HepG2 (cell line): ENCODE data around the gene ABHD4. TPM values are rescaled to one million over a fixed set of nuclear protein-coding genes. Genes with fewer than 3 reads are reported as not detected.

Source experiments
- AFF4 ChIP-seq: sonication (generic); formaldehyde crosslinking; IDR thresholded peaks from 2 replicates; pipeline ENCODE4 v1.4.0; 2020; ENCODE audit warnings: missing genetic modification reagents
- BRD4 ChIP-seq: sonication (generic); formaldehyde crosslinking; IDR thresholded peaks from 2 replicates; pipeline ENCODE4 v1.4.0; 2020; ENCODE audit warnings: missing genetic modification reagents
- DBP ChIP-seq: sonication (generic); formaldehyde crosslinking; IDR thresholded peaks from 2 replicates; pipeline ENCODE4 v1.4.0; 2020; ENCODE audit warnings: missing genetic modification reagents; ENCODE audit errors: not compliant biosample characterization
- DNMT1 ChIP-seq: sonication (generic); formaldehyde crosslinking; IDR thresholded peaks from 2 replicates; pipeline ENCODE4 v1.5.1; 2020; ENCODE audit warnings: mild to moderate bottlenecking, missing genetic modification reagents
- GPBP1L1 ChIP-seq: sonication (generic); formaldehyde crosslinking; IDR thresholded peaks from 2 replicates; pipeline ENCODE4 v1.5.0; 2020; ENCODE audit warnings: mild to moderate bottlenecking, missing genetic modification reagents
- HNRNPL ChIP-seq: fragments of 200-400 bp; formaldehyde crosslinking; IDR thresholded peaks from 2 replicates; pipeline ENCODE4 v1.6.1; 2017; ENCODE audit warnings: mild to moderate bottlenecking, low read depth, low read length
- MIER2 ChIP-seq: IDR thresholded peaks from 2 replicates; pipeline ENCODE4 v1.6.1; 2016; ENCODE audit warnings: missing biosample characterization, missing genetic modification reagents
- RAD21 ChIP-seq: fragments of 450-650 bp; formaldehyde crosslinking; IDR thresholded peaks from 2 replicates; pipeline ENCODE4 v1.5.0; 2020; ENCODE audit warnings: mild to moderate bottlenecking
- SALL1 ChIP-seq: sonication (generic); formaldehyde crosslinking; IDR thresholded peaks from 2 replicates; pipeline ENCODE4 v1.8.0; 2022; ENCODE audit warnings: mild to moderate bottlenecking, missing genetic modification reagents
- SP2 ChIP-seq: sonication (generic); formaldehyde crosslinking; IDR thresholded peaks from 2 replicates; pipeline ENCODE4 v1.5.1; 2020; ENCODE audit warnings: mild to moderate bottlenecking, missing genetic modification reagents
- WIZ ChIP-seq: sonication (generic); formaldehyde crosslinking; IDR thresholded peaks from 2 replicates; pipeline ENCODE4 v1.5.1; 2020; ENCODE audit warnings: mild to moderate bottlenecking, missing genetic modification reagents
- YEATS2 ChIP-seq: sonication (generic); formaldehyde crosslinking; IDR thresholded peaks from 2 replicates; pipeline ENCODE4 v1.4.0; 2020; ENCODE audit warnings: missing genetic modification reagents, borderline replicate concordance
- ZNF142 ChIP-seq: sonication (generic); formaldehyde crosslinking; IDR thresholded peaks from 2 replicates; pipeline ENCODE4 v1.4.0; 2020; ENCODE audit warnings: missing genetic modification reagents
- ZNF24 ChIP-seq: fragments of 450-650 bp; IDR thresholded peaks from 2 replicates; pipeline ENCODE4 v1.6.1; 2017; ENCODE audit warnings: antibody characterized with exemption, mild to moderate bottlenecking
- polyA plus RNA-seq, 8 experiments: library from polyadenylated mRNA; depleted of rRNA in 3 of 8; stranded (reverse) in 7 of 8; unstranded in 1 of 8; fragments of >200 nt; fragmentation: Illumina TruSeq in 4 of 8; extraction: Trizol in 4 of 8; gene quantifications; 2 replicates each; pipeline versions ENCODE4 v1.2.1 to v1.2.3, GENCODE V29; 2011 to 2016; ENCODE audit warnings: low read depth in 4 of 8, missing spikeins in 1 of 8, mixed read lengths in 1 of 8; ENCODE audit not compliant: insufficient read depth in 1 of 8
- total RNA-seq, 5 experiments: library from RNA; depleted of rRNA; stranded (reverse); fragments of >200 nt; fragmentation: Illumina TruSeq; extraction: Trizol; gene quantifications; 2 replicates each; pipeline ENCODE4 v1.2.3, GENCODE V29; 2016; ENCODE audit warnings: low read depth in 1 of 5

The ABHD4 gene
- total and polyA plus RNA-seq, 2 of the 13 experiments (the other 11 are each of a cell fraction or from before 2014, with no cell fraction given): 16.1 to 47.5 TPM

GRCh38 chr14:22653012-22653621, 55.0 kb downstream of the ABHD4 start (continued):
- 0 out of 2 replicates have a peak, but pooled peaks have one; percentile 44 for TF ChIP-seq ZNF24
- no peak for TF ChIP-seq AFF4 (CRISPR knock-in tag)
- TF ChIP-seq RAD21 (CRISPR knock-in tag): peak; percentile 94
- no peak for TF ChIP-seq ZNF142
- TF ChIP-seq DNMT1 (CRISPR knock-in tag): no peak
- 0 out of 2 replicates have a peak, but pooled peaks have one; percentile 57 for TF ChIP-seq MIER2 (CRISPR knock-in tag)
- peak; percentile 61; the same call in 1 of the 2 replicates for TF ChIP-seq YEATS2 (CRISPR knock-in tag)
- no peak for TF ChIP-seq WIZ (CRISPR knock-in tag)
- TF ChIP-seq SALL1 (CRISPR knock-in tag): peak; percentile 79
- no peak for TF ChIP-seq DBP (CRISPR knock-in tag)
- TF ChIP-seq HNRNPL: no peak
- TF ChIP-seq SP2: no peak
- no peak for TF ChIP-seq BRD4
- TF ChIP-seq GPBP1L1 (CRISPR knock-in tag): no peak
